ENCODE measurements around the gene CCDC146.
A peak's percentile ranks its signal among the peaks of the same experiment; 100 is the strongest.

CCDC146 gene

GRCh38 chr7:77182261-77182660 is 59.8 kb downstream of the CCDC146 start:
- Mint-ChIP-seq H3K4me3 (no peak overlapping the region), H3K27me3 (ENCODE audit: low read depth) (no peaks in the 10 kb centered on the region), H3K4me1 (peaks cover 26% of the 10 kb centered on the region), H3K36me3 (ENCODE audit: low read depth) (no peaks in the 10 kb centered on the region), H3K27ac (no peak overlapping the region), H3K9me3 (no peaks in the 10 kb centered on the region)
- no peak for TF ChIP-seq CTCF (IDR thresholded peaks at IDR 0.05; ENCODE audit: unreplicated experiment in 3 of 3)

GRCh38 chr7:77184463-77184862 is 62.0 kb downstream of the CCDC146 start:
- H3K27ac Mint-ChIP-seq: peak overlapping the region; percentile 20 to 70 (median 43)

GRCh38 chr7:77184990-77185389 is 62.6 kb downstream of the CCDC146 start:
- Mint-ChIP-seq H3K27ac (peak overlapping the region; percentile 20 to 70 (median 43)), H3K4me3 (no peak overlapping the region), H3K4me1 (peaks cover 18% of the 10 kb centered on the region), H3K9me3 (no peaks in the 10 kb centered on the region), H3K36me3 (ENCODE audit: low read depth) (no peaks in the 10 kb centered on the region), H3K27me3 (ENCODE audit: low read depth) (no peaks in the 10 kb centered on the region)
- TF ChIP-seq CTCF (IDR thresholded peaks at IDR 0.05; ENCODE audit: unreplicated experiment in 3 of 3): no peak

More at GRCh38 chr7:77184463-77184862, 62.0 kb downstream of the CCDC146 start:
- Mint-ChIP-seq H3K4me1 (peaks cover 18% of the 10 kb centered on the region), H3K36me3 (ENCODE audit: low read depth) (no peaks in the 10 kb centered on the region), H3K9me3 (no peaks in the 10 kb centered on the region), H3K4me3 (no peak overlapping the region), H3K27me3 (ENCODE audit: low read depth) (no peaks in the 10 kb centered on the region)
- no peak for TF ChIP-seq CTCF (IDR thresholded peaks at IDR 0.05; ENCODE audit: unreplicated experiment in 3 of 3)

- no peak for TF ChIP-seq CTCF (IDR thresholded peaks at IDR 0.05; ENCODE audit: unreplicated experiment in 3 of 3)
- no peaks in the 10 kb centered on the region for H3K27me3 Mint-ChIP-seq (ENCODE audit: low read depth)
- no peak overlapping the region for H3K4me3 Mint-ChIP-seq
Measured at GRCh38 chr7:77185866-77186265, 63.5 kb downstream of the CCDC146 start.

GRCh38 chr7:77188731-77189437 is 66.5 kb downstream of the CCDC146 start:
- H3K9me3 Mint-ChIP-seq: no peaks in the 10 kb centered on the region
- TF ChIP-seq CTCF (IDR thresholded peaks at IDR 0.05; ENCODE audit: unreplicated experiment in 3 of 3): no peak
- H3K27me3 Mint-ChIP-seq (ENCODE audit: low read depth): no peaks in the 10 kb centered on the region
- H3K4me3 Mint-ChIP-seq: no peak overlapping the region
- H3K36me3 Mint-ChIP-seq (ENCODE audit: low read depth): no peaks in the 10 kb centered on the region
- no peak overlapping the region for H3K27ac Mint-ChIP-seq
- H3K4me1 Mint-ChIP-seq: peaks cover 13% of the 10 kb centered on the region

More at GRCh38 chr7:77185866-77186265, 63.5 kb downstream of the CCDC146 start:
- no peaks in the 10 kb centered on the region for H3K36me3 Mint-ChIP-seq (ENCODE audit: low read depth)
- no peaks in the 10 kb centered on the region for H3K9me3 Mint-ChIP-seq
- H3K4me1 Mint-ChIP-seq: peaks cover 18% of the 10 kb centered on the region
- no peak overlapping the region for H3K27ac Mint-ChIP-seq

GRCh38 chr7:77197141-77197540 is 74.7 kb downstream of the CCDC146 start:
- peaks cover 6% of the 10 kb centered on the region for H3K27me3 Mint-ChIP-seq (ENCODE audit: low read depth)
- peaks cover 12% of the 10 kb centered on the region for H3K4me1 Mint-ChIP-seq

More at GRCh38 chr7:77197141-77197540, 74.7 kb downstream of the CCDC146 start:
- Mint-ChIP-seq H3K36me3 (ENCODE audit: low read depth) (no peaks in the 10 kb centered on the region), H3K4me3 (no peak overlapping the region), H3K27ac (no peak overlapping the region), H3K9me3 (no peaks in the 10 kb centered on the region)
- no peak for TF ChIP-seq CTCF (IDR thresholded peaks at IDR 0.05; ENCODE audit: unreplicated experiment in 3 of 3)
